TTC549 (cell line): ENCODE results near the gene SLC24A3.

Source experiments
- FAIRE-seq: peaks from 2 replicates; lab custom pipeline; 2012; peaks lifted over from hg19 to GRCh38; lab: Jason Lieb, UNC

SLC24A3 gene

GRCh38 chr20:19302714-19303113 lies 90.3 kb downstream of the SLC24A3 start:
- no peak for FAIRE-seq

GRCh38 chr20:19304389-19304788 lies 91.9 kb downstream of the SLC24A3 start:
- no peak for FAIRE-seq

- no peak for FAIRE-seq
Observed at GRCh38 chr20:19304886-19305415, 92.5 kb downstream of the SLC24A3 start.

GRCh38 chr20:19308146-19308545 lies 95.7 kb downstream of the SLC24A3 start:
- FAIRE-seq, result no peak

GRCh38 chr20:19310541-19310940 lies 98.1 kb downstream of the SLC24A3 start:
- no peak for FAIRE-seq

- no peak for FAIRE-seq
Observed at GRCh38 chr20:19313342-19314069, 101.1 kb downstream of the SLC24A3 start.

GRCh38 chr20:19314621-19315020 lies 102.2 kb downstream of the SLC24A3 start:
- no peak for FAIRE-seq

- FAIRE-seq, result no peak
Observed at GRCh38 chr20:19317237-19318069, 105.0 kb downstream of the SLC24A3 start.

GRCh38 chr20:19318610-19319009 lies 106.2 kb downstream of the SLC24A3 start:
- FAIRE-seq, result no peak

- FAIRE-seq, result no peak
Observed at GRCh38 chr20:19320005-19320404, 107.6 kb downstream of the SLC24A3 start.

- FAIRE-seq, result no peak
Observed at GRCh38 chr20:19321176-19321575, 108.7 kb downstream of the SLC24A3 start.

GRCh38 chr20:19322061-19322985 lies 109.9 kb downstream of the SLC24A3 start:
- FAIRE-seq, result no peak

GRCh38 chr20:19327401-19327800 lies 115.0 kb downstream of the SLC24A3 start:
- FAIRE-seq, result no peak

GRCh38 chr20:19328676-19329075 lies 116.2 kb downstream of the SLC24A3 start:
- no peak for FAIRE-seq

GRCh38 chr20:19330038-19330437 lies 117.6 kb downstream of the SLC24A3 start:
- FAIRE-seq, result no peak

GRCh38 chr20:19330731-19331130 lies 118.3 kb downstream of the SLC24A3 start:
- no peak for FAIRE-seq

GRCh38 chr20:19333563-19333962 lies 121.1 kb downstream of the SLC24A3 start:
- FAIRE-seq, result no peak

GRCh38 chr20:19335341-19335740 lies 122.9 kb downstream of the SLC24A3 start:
- no peak for FAIRE-seq

GRCh38 chr20:19335916-19336315 lies 123.5 kb downstream of the SLC24A3 start:
- FAIRE-seq, result no peak

GRCh38 chr20:19336631-19337030 lies 124.2 kb downstream of the SLC24A3 start:
- no peak for FAIRE-seq

GRCh38 chr20:19338380-19338779 lies 125.9 kb downstream of the SLC24A3 start:
- FAIRE-seq, result no peak

GRCh38 chr20:19338960-19339359 lies 126.5 kb downstream of the SLC24A3 start:
- no peak for FAIRE-seq
